LoVo (cell line): Measurements from ENCODE around the gene COTL1.

Experiments
- DNase-seq: peaks from one replicate; pipeline ENCODE4 v3.0.0-alpha.2; 2016; ENCODE audit warnings: low spot score

Gene COTL1

GRCh38 chr16:84614073-84614459, 3.8 kb downstream of the COTL1 start:
- DNase-seq = no peak

- no peak for DNase-seq
Measured at GRCh38 chr16:84613408-84614072, 4.3 kb downstream of the COTL1 start.

- no peak for DNase-seq
Measured at GRCh38 chr16:84612686-84613085, 5.2 kb downstream of the COTL1 start.

GRCh38 chr16:84611041-84611440, 6.8 kb downstream of the COTL1 start:
- DNase-seq = no peak

GRCh38 chr16:84610376-84610775, 7.5 kb downstream of the COTL1 start:
- DNase-seq = no peak

GRCh38 chr16:84609563-84610177, 8.2 kb downstream of the COTL1 start:
- no peak for DNase-seq

GRCh38 chr16:84608282-84608681, 9.6 kb downstream of the COTL1 start:
- DNase-seq = no peak

GRCh38 chr16:84607694-84608093, 10.2 kb downstream of the COTL1 start:
- DNase-seq = no peak

GRCh38 chr16:84607061-84607460, 10.8 kb downstream of the COTL1 start:
- DNase-seq = no peak

- no peak for DNase-seq
Measured at GRCh38 chr16:84606081-84606875, 11.6 kb downstream of the COTL1 start.

GRCh38 chr16:84605339-84605848, 12.5 kb downstream of the COTL1 start:
- no peak for DNase-seq

- no peak for DNase-seq
Measured at GRCh38 chr16:84604477-84605013, 13.3 kb downstream of the COTL1 start.

- no peak for DNase-seq
Measured at GRCh38 chr16:84603940-84604339, 13.9 kb downstream of the COTL1 start.

GRCh38 chr16:84603140-84603816, 14.6 kb downstream of the COTL1 start:
- DNase-seq = no peak

- no peak for DNase-seq
Measured at GRCh38 chr16:84600343-84601229, 17.3 kb downstream of the COTL1 start.

- no peak for DNase-seq
Measured at GRCh38 chr16:84599521-84600202, 18.2 kb downstream of the COTL1 start.

GRCh38 chr16:84598360-84598759, 19.5 kb downstream of the COTL1 start:
- no peak for DNase-seq

- DNase-seq = no peak
Measured at GRCh38 chr16:84597931-84598351, 19.9 kb downstream of the COTL1 start.

- no peak for DNase-seq
Measured at GRCh38 chr16:84597528-84597896, 20.4 kb downstream of the COTL1 start.

GRCh38 chr16:84596801-84597527, 20.9 kb downstream of the COTL1 start:
- no peak for DNase-seq
